A673 (cell line): ENCODE measurements around the gene CYP2F1. TPM values are rescaled to one million over a fixed set of nuclear protein-coding genes. Genes with fewer than 3 reads are reported as not detected.

Experiments used
- BruUV-seq: library from RNA; stranded (reverse); fragments of 400-500 nt; replicated peaks from 2 replicates; lab custom pipeline; 2021; lab: Mats Ljungman, UMichigan
- CTCF ChIA-PET: fragments of 300-600 bp; sonication (Branson Sonifier 250); formaldehyde crosslinking; loops from one replicate; lab custom pipeline; 2022; ENCODE audit warnings: antibody characterized with exemption; lab: Charles Lee
- POLR2A ChIA-PET: fragments of 300-600 bp; sonication (Branson Sonifier 250); formaldehyde crosslinking; loops from one replicate; lab custom pipeline; 2022; ENCODE audit warnings: antibody characterized with exemption; ENCODE audit not compliant: low non-redundant PET; lab: Charles Lee
- DNase-seq: peaks from one replicate; pipeline ENCODE4 v3.0.0-alpha.2; 2015; ENCODE audit warnings: low spot score
- H3K27ac ChIP-seq: fragments of 200-600 bp; sonication (generic); 2 replicates; pipeline ENCODE4 v1.5.1; 2016; ENCODE audit warnings: mixed run types, low read depth, mild to moderate bottlenecking, mixed read lengths, antibody characterized with exemption, low read length; ENCODE audit not compliant: poor library complexity, severe bottlenecking
- H3K27me3 ChIP-seq: fragments of 200-600 bp; sonication (generic); replicated peaks from 2 replicates; pipeline ENCODE4 v1.6.1; 2017; ENCODE audit warnings: mixed run types, low read depth, mild to moderate bottlenecking, mixed read lengths, antibody characterized with exemption, low read length; ENCODE audit not compliant: insufficient read depth, poor library complexity
- H3K36me3 ChIP-seq: fragments of 200-600 bp; sonication (generic); 2 replicates; pipeline ENCODE4 v1.6.1; 2016; ENCODE audit warnings: mixed run types, mild to moderate bottlenecking, mixed read lengths, antibody characterized with exemption, low read length; ENCODE audit not compliant: insufficient read depth, poor library complexity, severe bottlenecking
- H3K4me1 ChIP-seq: fragments of 200-600 bp; sonication (generic); 2 replicates; pipeline ENCODE4 v1.6.1; 2017; ENCODE audit warnings: mixed run types, mild to moderate bottlenecking, mixed read lengths, antibody characterized with exemption, low read length; ENCODE audit not compliant: insufficient read depth, poor library complexity, severe bottlenecking
- H3K4me3 ChIP-seq: fragments of 200-600 bp; sonication (generic); 2 replicates; pipeline ENCODE4 v1.5.1; 2016; ENCODE audit warnings: low read depth, mixed run types, mild to moderate bottlenecking, mixed read lengths, low read length; ENCODE audit not compliant: poor library complexity, severe bottlenecking
- H3K9me3 ChIP-seq: fragments of 200-600 bp; sonication (generic); 2 replicates; pipeline ENCODE4 v1.6.1; 2016; ENCODE audit warnings: mixed run types, low read depth, mild to moderate bottlenecking, mixed read lengths, antibody characterized with exemption, low read length; ENCODE audit not compliant: poor library complexity, severe bottlenecking
- EZH2 ChIP-seq: fragments of 200-600 bp; sonication (generic); IDR thresholded peaks from 2 replicates; pipeline ENCODE4 v1.6.1; 2017; ENCODE audit warnings: borderline replicate concordance, low read depth, mild to moderate bottlenecking, mixed read lengths, antibody characterized with exemption, low read length; ENCODE audit not compliant: poor library complexity, severe bottlenecking
- intact Hi-C: fragments of 100-400 bp; cut with micrococcal nuclease; formaldehyde crosslinking; loops from one replicate; pipeline ENCODE4 v1.10.0; 2022; ENCODE audit not compliant: unreplicated experiment
- total RNA-seq: library from RNA; stranded (reverse); gene quantifications from 2 replicates; pipeline ENCODE4 v1.2.3, GENCODE V29; 2021
- TF ChIP-seq, protein P1 (sequence below): fragments of 300-800, 200-600 bp; sonication (generic); conservative IDR thresholded peaks from 2 replicates; pipeline ENCODE4 v1.5.1; 2017; ENCODE audit warnings: low read depth, mild to moderate bottlenecking, antibody characterized with exemption, low read length, moderate library complexity, mixed read lengths

The CYP2F1 gene
- total RNA-seq, 1 experiment from 2014 or later, result not detected

DNA sequence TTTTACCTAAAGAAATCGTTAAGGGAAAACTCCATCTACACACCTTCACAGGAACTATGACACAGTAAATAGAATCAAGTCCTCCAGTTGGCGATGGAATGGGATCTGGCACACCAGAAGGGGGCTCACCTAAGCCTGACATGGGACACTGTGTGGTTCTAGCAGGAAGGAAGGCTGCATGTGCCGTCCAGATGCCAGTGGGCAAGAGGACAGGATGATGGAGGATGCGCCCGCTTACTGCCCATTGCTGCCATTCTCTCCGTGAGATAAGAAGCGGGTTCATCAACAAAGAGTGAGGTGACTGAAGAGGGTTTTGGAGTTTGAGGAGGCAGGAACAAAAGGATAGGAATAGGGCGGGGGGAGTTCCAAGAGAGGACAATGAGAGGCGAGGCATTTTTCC is 2.9 kb upstream of the CYP2F1 start:
- Histone ChIP-seq H3K4me1 (no peaks in the 10 kb centered on the region), H3K27ac (no peak overlapping the region), H3K4me3 (no peak overlapping the region), H3K9me3 (no peaks in the 10 kb centered on the region), H3K27me3 (no peaks in the 10 kb centered on the region), H3K36me3 (no peaks in the 10 kb centered on the region)
- intact Hi-C loops, result no loop called here
- ChIA-PET POLR2A (no interaction called here), CTCF (no interaction called here)
- no peak for TF ChIP-seq EZH2
- TF ChIP-seq, protein P1, sequence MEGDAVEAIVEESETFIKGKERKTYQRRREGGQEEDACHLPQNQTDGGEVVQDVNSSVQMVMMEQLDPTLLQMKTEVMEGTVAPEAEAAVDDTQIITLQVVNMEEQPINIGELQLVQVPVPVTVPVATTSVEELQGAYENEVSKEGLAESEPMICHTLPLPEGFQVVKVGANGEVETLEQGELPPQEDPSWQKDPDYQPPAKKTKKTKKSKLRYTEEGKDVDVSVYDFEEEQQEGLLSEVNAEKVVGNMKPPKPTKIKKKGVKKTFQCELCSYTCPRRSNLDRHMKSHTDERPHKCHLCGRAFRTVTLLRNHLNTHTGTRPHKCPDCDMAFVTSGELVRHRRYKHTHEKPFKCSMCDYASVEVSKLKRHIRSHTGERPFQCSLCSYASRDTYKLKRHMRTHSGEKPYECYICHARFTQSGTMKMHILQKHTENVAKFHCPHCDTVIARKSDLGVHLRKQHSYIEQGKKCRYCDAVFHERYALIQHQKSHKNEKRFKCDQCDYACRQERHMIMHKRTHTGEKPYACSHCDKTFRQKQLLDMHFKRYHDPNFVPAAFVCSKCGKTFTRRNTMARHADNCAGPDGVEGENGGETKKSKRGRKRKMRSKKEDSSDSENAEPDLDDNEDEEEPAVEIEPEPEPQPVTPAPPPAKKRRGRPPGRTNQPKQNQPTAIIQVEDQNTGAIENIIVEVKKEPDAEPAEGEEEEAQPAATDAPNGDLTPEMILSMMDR, result no peak
- BruUV-seq, result no TSS peak
- DNase-seq, result no peak

DNA sequence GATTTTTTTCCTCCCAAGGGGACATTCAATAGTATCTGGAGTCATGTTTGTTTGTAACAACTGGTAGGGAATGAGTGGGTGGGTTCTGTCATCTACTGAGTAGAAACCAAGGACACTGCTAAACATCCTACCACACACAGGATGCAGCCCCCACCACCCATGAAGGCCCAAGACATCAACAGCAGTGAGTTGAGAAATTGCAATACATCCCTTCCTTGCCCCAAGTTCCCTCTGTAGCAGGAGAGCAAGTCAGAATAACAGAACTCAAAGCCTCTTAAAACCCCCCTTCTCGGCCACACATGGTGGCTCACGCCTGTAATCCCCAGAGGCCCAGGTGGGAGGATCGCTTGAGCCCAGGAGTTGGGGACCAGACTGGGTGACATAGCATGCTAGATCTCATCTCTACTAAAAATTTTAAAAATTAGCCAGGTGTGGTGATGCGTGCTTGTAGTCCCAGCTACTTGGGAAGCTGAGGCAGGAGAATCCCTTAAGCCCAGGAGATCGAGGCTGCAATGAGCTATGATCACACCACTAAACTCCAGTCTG is 2.4 kb upstream of the CYP2F1 start:
- H3K27me3 ChIP-seq, result no peaks in the 10 kb centered on the region
- BruUV-seq, result no TSS peak

DNA sequence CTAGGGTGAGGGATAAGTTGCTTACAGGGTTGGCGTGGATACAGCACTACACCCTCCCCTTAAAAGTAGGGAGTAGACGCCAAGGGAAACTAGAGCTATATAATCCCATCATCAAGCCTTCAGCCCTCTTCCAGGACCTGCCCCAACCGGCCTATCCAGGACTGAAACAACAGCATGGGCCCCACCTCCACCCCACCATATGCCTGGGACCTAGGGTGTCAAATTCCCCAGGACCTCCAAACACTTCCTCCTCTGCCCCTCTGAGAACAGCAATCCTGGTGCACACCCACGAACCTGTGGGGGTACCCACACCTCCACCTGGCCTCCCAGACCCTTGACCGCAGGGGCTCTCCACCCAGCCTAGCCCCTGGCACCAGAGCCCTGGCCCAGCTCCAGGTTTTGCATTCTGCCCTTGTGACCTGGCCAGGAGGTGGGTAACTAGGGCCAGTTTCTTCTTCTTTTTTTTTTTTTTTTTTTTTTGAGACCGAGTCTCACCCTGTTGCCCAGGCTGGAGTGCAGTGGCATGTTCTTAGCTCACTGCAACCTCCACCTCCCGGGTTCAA is 1.4 kb upstream of the CYP2F1 start:
- CTCF ChIA-PET, result interaction anchor here (0.6 kb wide), 1 partner anchor 483 kb away, joined by 4 read pairs; no protein-coding TSS in a partner anchor
- BruUV-seq, result no TSS peak
- no peaks in the 10 kb centered on the region for H3K36me3 ChIP-seq

More for the DNA sequence above, 2.4 kb upstream of the CYP2F1 start:
- intact Hi-C loops, result no loop called here
- no peaks in the 10 kb centered on the region for H3K4me1 ChIP-seq
- CTCF ChIA-PET, result no interaction called here
- H3K27ac ChIP-seq, result no peak overlapping the region
- no peak for DNase-seq
- no peak overlapping the region for H3K4me3 ChIP-seq
- no peaks in the 10 kb centered on the region for H3K9me3 ChIP-seq
- POLR2A ChIA-PET, result no interaction called here
- H3K36me3 ChIP-seq, result no peaks in the 10 kb centered on the region
- TF ChIP-seq EZH2, result no peak
- TF ChIP-seq, protein P1, result no peak

More for the DNA sequence above, 1.4 kb upstream of the CYP2F1 start:
- H3K27ac ChIP-seq, result no peak overlapping the region
- no peak overlapping the region for H3K4me3 ChIP-seq
- H3K27me3 ChIP-seq, result no peaks in the 10 kb centered on the region
- no peaks in the 10 kb centered on the region for H3K4me1 ChIP-seq
- POLR2A ChIA-PET, result no interaction called here
- DNase-seq, result no peak
- TF ChIP-seq, protein P1, result no peak
- no peak for TF ChIP-seq EZH2
- intact Hi-C loops, result no loop called here
- H3K9me3 ChIP-seq, result no peaks in the 10 kb centered on the region
